H1 (cell line): Measurements from ENCODE around the gene HFM1. TPM values are rescaled to one million over a fixed set of nuclear protein-coding genes. Genes with fewer than 3 reads are reported as not detected.

Experiments
- CEBPB ChIP-seq: IDR thresholded peaks from 2 replicates; pipeline ENCODE4 v1.6.1; 2012; ENCODE audit warnings: low read depth, low read length
- NANOG ChIP-seq: IDR thresholded peaks from 2 replicates; pipeline ENCODE4 v1.6.1; 2011; ENCODE audit warnings: low read length, low read depth, mild to moderate bottlenecking, inconsistent platforms; ENCODE audit not compliant: insufficient read depth, poor library complexity, severe bottlenecking
- RNF2 ChIP-seq: fragments of 200-900, 300-1000 bp; sonication (generic); IDR thresholded peaks from 2 replicates; pipeline ENCODE4 v1.7.1; 2016; ENCODE audit warnings: borderline replicate concordance, low read depth, mild to moderate bottlenecking, antibody characterized with exemption, low read length; ENCODE audit not compliant: poor library complexity, severe bottlenecking; ENCODE audit errors: missing control alignments
- SIN3A ChIP-seq, 2 experiments: IDR thresholded peaks in 1 of 2; conservative IDR thresholded peaks in 1 of 2; 2 replicates each; pipeline ENCODE4 v1.6.1; 2011 to 2012; ENCODE audit warnings: low read length in 2 of 2, improper control_type of control experiment in 1 of 2, low read depth in 1 of 2, mild to moderate bottlenecking in 1 of 2
- polyA plus RNA-seq, 7 experiments: library from polyadenylated mRNA; depleted of rRNA in 3 of 7; stranded (reverse) in 5 of 7; unstranded in 2 of 7; fragments of >200 nt in 5 of 7; fragments of 200-250 nt in 2 of 7; gene quantifications; 1 replicate in 5 of 7; 2 replicates in 1 of 7; 4 replicates in 1 of 7; pipeline versions ENCODE4 v1.2.1 to v1.2.3, GENCODE V29; 2011 to 2013; ENCODE audit warnings: missing spikeins in 2 of 7, mixed read lengths in 2 of 7
- total RNA-seq: library from RNA; stranded (reverse); fragmentation: NEBNext Ultra II Directional; extraction: Animal tissue kit (Norgen Biotek cat#: 25700); gene quantifications from 2 replicates; pipeline ENCODE4 v1.2.1, GENCODE V29; 2021

Gene HFM1
- total and polyA plus RNA-seq, 2 of the 8 experiments (the other 6 are each of a cell fraction or from before 2014, with no cell fraction given) = 0.23 to 1.2 TPM

DNA sequence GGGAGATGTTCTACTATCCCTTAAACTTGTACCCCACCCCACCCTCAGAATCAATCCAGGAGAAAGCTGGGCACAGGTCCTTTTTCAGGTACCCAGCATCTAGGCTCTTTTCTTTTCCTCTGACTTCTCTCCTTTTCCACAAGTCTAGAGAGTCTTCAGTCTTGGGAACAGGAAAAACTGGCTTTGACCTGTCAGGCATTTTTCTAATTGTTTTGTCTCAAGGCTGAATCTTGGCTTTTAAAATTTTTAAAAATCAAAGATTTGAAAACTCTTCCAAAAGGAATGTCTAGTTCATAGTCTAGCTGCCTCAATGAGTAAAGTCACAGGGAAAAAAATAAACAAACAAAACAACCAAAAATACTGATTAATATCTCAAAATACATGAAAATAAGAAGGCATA is 161.5 kb downstream of the HFM1 start (continued):
- no peak for TF ChIP-seq NANOG
- no peak for TF ChIP-seq RNF2
- TF ChIP-seq SIN3A (conservative IDR thresholded peaks at IDR 0.05 in 1 of 2, IDR thresholded peaks at IDR 0.05 in 1 of 2; ENCODE audit: low read depth in 1 of 2, low read length in 2 of 2) = no peak
- TF ChIP-seq CEBPB = no peak
